GM12891 (cell line): Measurements from ENCODE around the gene MACROH2A1.

Source experiments
- POLR2A ChIP-seq: IDR thresholded peaks from 2 replicates; pipeline ENCODE4 v1.6.1; 2011; ENCODE audit warnings: low read depth, low read length, control low read depth
- POLR2AphosphoS5 ChIP-seq: IDR thresholded peaks from 2 replicates; pipeline ENCODE4 v1.6.1; 2011; ENCODE audit warnings: low read depth, low read length, control low read depth

- TF ChIP-seq POLR2AphosphoS5 (no peak), POLR2A (no peak)
Observed at GRCh38 chr5:135344349-135344748, 54.7 kb downstream of the MACROH2A1 start.
